Breast epithelium (tissue), 4 donors: ENCODE measurements around the gene TSKS. TPM values are rescaled to one million over a fixed set of nuclear protein-coding genes. Genes with fewer than 3 reads are reported as not detected.

Experiments
- DNase-seq, 2 donors: peaks; one replicate each; pipeline ENCODE4 v3.0.0-alpha.2; 2019; ENCODE audit warnings: low spot score in 2 of 2
- H3K27ac ChIP-seq, 2 donors: fragments of 200-600 bp; sonication (generic) in 1 of 2; one replicate each; pipeline ENCODE4 v1.5.1; 2016 to 2019; ENCODE audit warnings: mild to moderate bottlenecking in 1 of 2
- H3K27me3 ChIP-seq, 2 donors: fragments of 200-600 bp; sonication (generic) in 1 of 2; one replicate each; pipeline versions ENCODE4 v1.5.1 to v1.6.0; 2017 to 2019; ENCODE audit warnings: control low read depth in 1 of 2, mild to moderate bottlenecking in 1 of 2
- H3K36me3 ChIP-seq: fragments of 200-600 bp; one replicate; pipeline ENCODE4 v1.5.1; 2019
- H3K4me1 ChIP-seq, 2 donors: fragments of 200-600 bp; sonication (generic); one replicate each; pipeline ENCODE4 v1.5.1; 2016 to 2019; ENCODE audit warnings: control low read depth in 1 of 2
- H3K4me3 ChIP-seq, 3 donors: fragments of 200-600 bp; sonication (generic); 1 replicate in 2 of 3; 2 replicates in 1 of 3; pipeline ENCODE4 v1.5.1; 2016 to 2019; ENCODE audit warnings: mild to moderate bottlenecking in 3 of 3, moderate library complexity in 2 of 3
- H3K9me3 ChIP-seq, 2 donors: fragments of 200-600 bp; sonication (generic) in 1 of 2; one replicate each; pipeline ENCODE4 v1.5.1; 2016 to 2019; ENCODE audit warnings: control low read depth in 1 of 2
- CTCF ChIP-seq, 3 donors: fragments of 450-650 bp; IDR thresholded peaks; one replicate each; pipeline ENCODE4 v1.5.1; 2016 to 2017; ENCODE audit warnings: antibody characterized with exemption in 3 of 3, mild to moderate bottlenecking in 3 of 3, moderate library complexity in 3 of 3
- POLR2A ChIP-seq: fragments of 450-650 bp; IDR thresholded peaks from one replicate; pipeline ENCODE4 v1.6.1; 2016; ENCODE audit warnings: antibody characterized with exemption, mild to moderate bottlenecking, moderate library complexity
- POLR2AphosphoS5 ChIP-seq, 3 donors: sonication (generic); formaldehyde crosslinking; IDR thresholded peaks; one replicate each; pipeline ENCODE4 v1.6.1; 2017; ENCODE audit warnings: antibody characterized with exemption in 3 of 3
- intact Hi-C: fragments of 100-400 bp; cut with DNase I; formaldehyde crosslinking; loops from one replicate; pipeline ENCODE4 v1.15.1; 2023; ENCODE audit warnings: low total_unique reads
- total RNA-seq, 3 donors: library from RNA; depleted of rRNA; stranded (reverse); fragments of >200 nt; gene quantifications; one replicate each; pipeline ENCODE4 v1.1.0, GENCODE V29; 2016

TSKS gene
- total RNA-seq, 3 donors from 2014 or later = 0.33 to 0.96 TPM; not detected in 1

GRCh38 chr19:49805822-49806619 lies 42.9 kb upstream of the TSKS start:
- Histone ChIP-seq H3K27me3 (no peaks in the 10 kb centered on the region), H3K27ac (no peak overlapping the region), H3K4me1 (peaks cover 7% of the 10 kb centered on the region in 2 donors), H3K9me3 (no peaks in the 10 kb centered on the region), H3K36me3 (no peaks in the 10 kb centered on the region), H3K4me3 (no peak overlapping the region)
- intact Hi-C loops = no loop called here
- no peak for DNase-seq
- TF ChIP-seq CTCF (IDR thresholded peaks at IDR 0.05) = no peak
- no peak for TF ChIP-seq POLR2AphosphoS5 (IDR thresholded peaks at IDR 0.05)
- TF ChIP-seq POLR2A = no peak

DNA sequence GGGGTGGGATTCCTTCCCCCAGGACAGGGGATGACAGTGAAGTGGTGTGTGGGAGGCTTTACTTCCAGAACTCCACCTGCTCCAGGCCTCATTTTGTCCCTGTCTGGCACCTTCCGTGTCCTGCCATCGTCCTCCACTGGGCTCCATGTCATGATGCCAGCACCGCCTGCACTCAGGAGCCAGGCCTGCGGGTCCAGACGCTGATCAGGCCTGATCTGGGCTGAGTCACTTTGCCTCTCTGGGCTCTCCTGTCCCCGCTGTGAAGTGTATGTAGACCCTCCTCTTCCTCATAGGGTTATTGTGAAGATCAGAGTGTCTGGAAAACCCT lies 40.4 kb upstream of the TSKS start:
- H3K36me3 ChIP-seq = no peaks in the 10 kb centered on the region
- intact Hi-C loops = no loop called here

GRCh38 chr19:49802836-49803528 lies 39.9 kb upstream of the TSKS start:
- peak overlapping the region; percentile 67 to 88 for H3K27ac ChIP-seq
- intact Hi-C loops = no loop called here

More for the DNA sequence above, 40.4 kb upstream of the TSKS start:
- no peak for DNase-seq
- TF ChIP-seq POLR2A (no peak), CTCF (IDR thresholded peaks at IDR 0.05) (no peak), POLR2AphosphoS5 (IDR thresholded peaks at IDR 0.05) (no peak)
- Histone ChIP-seq H3K4me3 (no peak overlapping the region), H3K9me3 (no peaks in the 10 kb centered on the region), H3K27ac (peak overlapping the region in 1 of 2 donors; percentile 25), H3K4me1 (peaks cover 0 to 3% of the 10 kb centered on the region in 2 donors), H3K27me3 (no peaks in the 10 kb centered on the region)

GRCh38 chr19:49801966-49802661 lies 39.0 kb upstream of the TSKS start:
- intact Hi-C loops = no loop called here
- Histone ChIP-seq H3K27ac (peak overlapping the region; percentile 67 to 88), H3K4me1 (no peaks in the 10 kb centered on the region), H3K36me3 (no peaks in the 10 kb centered on the region), H3K27me3 (no peaks in the 10 kb centered on the region), H3K4me3 (peak overlapping the region; percentile 45 to 68 (median 51)), H3K9me3 (no peaks in the 10 kb centered on the region)
- no peak for TF ChIP-seq POLR2A
- TF ChIP-seq CTCF (IDR thresholded peaks at IDR 0.05) = peak in 1 of 3 donors; percentile 17
- TF ChIP-seq POLR2AphosphoS5 (IDR thresholded peaks at IDR 0.05) = peak; percentile 19 to 26 (median 20)
- DNase-seq = peak; percentile 73 to 88

More at GRCh38 chr19:49802836-49803528, 39.9 kb upstream of the TSKS start:
- Histone ChIP-seq H3K4me1 (no peaks in the 10 kb centered on the region), H3K36me3 (no peaks in the 10 kb centered on the region), H3K27me3 (no peaks in the 10 kb centered on the region), H3K4me3 (peak overlapping the region; percentile 45 to 68 (median 51)), H3K9me3 (no peaks in the 10 kb centered on the region)
- no peak for DNase-seq
- TF ChIP-seq POLR2A = no peak
- no peak for TF ChIP-seq CTCF (IDR thresholded peaks at IDR 0.05)
- no peak for TF ChIP-seq POLR2AphosphoS5 (IDR thresholded peaks at IDR 0.05)
